Limb (tissue), 2 donors: Measurements from ENCODE around the gene RS1.

Experiments
- DNase-seq, 2 donors: peaks; one replicate each; pipeline ENCODE4 v3.0.0-alpha.2; 2016; ENCODE audit errors: extremely low spot score in 2 of 2

The RS1 gene

DNA sequence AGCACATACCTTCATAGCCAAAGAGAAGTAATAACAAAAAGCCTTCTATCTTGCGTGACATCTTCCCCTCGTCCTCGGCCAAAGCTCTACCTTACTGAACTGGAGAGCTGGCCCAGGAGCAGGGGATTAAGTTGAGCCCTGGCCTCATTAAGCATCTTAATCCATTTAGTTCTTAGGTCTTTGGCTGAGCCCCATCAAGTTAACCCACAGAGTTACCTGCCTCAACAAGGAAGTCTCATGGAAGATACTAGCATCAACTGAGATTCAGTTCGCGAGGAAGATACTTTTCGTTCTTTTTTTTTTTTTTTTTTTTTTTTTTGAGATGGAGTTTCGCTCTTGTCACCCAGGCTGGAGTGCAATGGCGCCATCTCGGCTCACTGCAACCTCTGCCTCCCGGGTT is at the start of gene RS1:
TSS of gene RS1 (minus strand) at position 101 of the 400 bp plus-strand sequence. CDS start at position 61, 40 bp downstream.
- DNase-seq = no peak

GRCh38 chrX:18719852-18720251 is 47.9 kb upstream of the RS1 start:
- DNase-seq = no peak

GRCh38 chrX:18714910-18715309 is 43.0 kb upstream of the RS1 start:
- no peak for DNase-seq

GRCh38 chrX:18709833-18710232 is 37.9 kb upstream of the RS1 start:
- DNase-seq = no peak

GRCh38 chrX:18707426-18708049 is 35.6 kb upstream of the RS1 start, which contains the start of gene PPEF1:
Gene PPEF1, plus strand, starts transcription at chrX:18707645. Its CDS starts 136 bp downstream, at chrX:18707781.
- DNase-seq = no peak

GRCh38 chrX:18702362-18703195 is 30.7 kb upstream of the RS1 start:
- no peak for DNase-seq

GRCh38 chrX:18701621-18702361 is 29.9 kb upstream of the RS1 start:
- no peak for DNase-seq

- no peak for DNase-seq
Measured at GRCh38 chrX:18698737-18699650, 27.1 kb upstream of the RS1 start.

DNA sequence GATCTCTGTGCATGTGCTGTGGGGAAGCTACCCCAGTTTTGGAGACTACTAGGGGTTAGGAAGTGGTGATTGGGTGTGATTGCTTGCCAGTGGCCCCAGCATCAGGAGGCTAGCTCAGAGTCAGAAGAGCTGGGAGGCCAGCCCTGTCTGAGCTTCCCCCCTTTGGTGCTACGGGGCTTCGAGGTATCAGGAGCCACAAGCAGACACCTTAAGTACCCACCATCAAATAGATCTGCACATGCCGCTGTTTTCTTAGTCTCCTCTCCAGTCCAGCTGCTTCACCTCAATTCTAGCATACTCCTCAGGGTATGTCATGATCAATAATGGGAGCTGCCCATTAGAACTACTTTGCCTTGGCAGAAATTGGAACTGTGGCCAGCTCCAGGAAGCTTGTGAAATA is 24.7 kb upstream of the RS1 start:
- no peak for DNase-seq

- DNase-seq = no peak
Measured at GRCh38 chrX:18692541-18692940, 20.6 kb upstream of the RS1 start.

- DNase-seq = no peak
Measured at GRCh38 chrX:18691431-18691830, 19.5 kb upstream of the RS1 start.

DNA sequence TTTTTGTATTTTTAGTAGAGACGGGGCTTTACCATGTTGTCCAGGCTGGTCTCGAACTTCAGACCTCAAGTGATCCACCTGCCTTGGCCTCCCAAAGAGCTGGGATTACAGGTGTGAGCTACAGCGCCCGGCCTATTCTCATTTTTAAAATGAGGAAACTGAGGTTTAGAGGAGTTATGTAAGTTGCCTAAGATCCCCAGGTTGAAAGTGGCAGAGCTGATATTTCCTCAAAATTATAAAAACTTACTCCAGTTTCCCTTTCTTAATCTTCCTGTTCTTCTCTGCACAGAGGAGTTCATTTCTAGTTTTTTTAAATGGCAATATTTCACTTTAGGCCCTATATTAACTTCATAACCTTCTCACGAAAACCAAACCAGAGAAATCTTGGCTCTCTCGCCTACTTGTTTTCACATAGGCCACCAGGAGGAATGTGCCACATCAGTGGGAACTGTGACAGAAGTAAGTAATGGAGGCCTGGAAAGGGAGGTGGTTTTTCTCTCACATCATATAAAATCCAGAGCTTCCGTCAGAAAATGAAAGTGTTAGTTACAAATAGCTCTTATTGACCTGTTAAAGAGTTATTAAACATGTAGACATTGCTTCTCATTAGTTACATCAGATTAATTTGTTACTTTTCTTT is 16.1 kb upstream of the RS1 start:
- no peak for DNase-seq

DNA sequence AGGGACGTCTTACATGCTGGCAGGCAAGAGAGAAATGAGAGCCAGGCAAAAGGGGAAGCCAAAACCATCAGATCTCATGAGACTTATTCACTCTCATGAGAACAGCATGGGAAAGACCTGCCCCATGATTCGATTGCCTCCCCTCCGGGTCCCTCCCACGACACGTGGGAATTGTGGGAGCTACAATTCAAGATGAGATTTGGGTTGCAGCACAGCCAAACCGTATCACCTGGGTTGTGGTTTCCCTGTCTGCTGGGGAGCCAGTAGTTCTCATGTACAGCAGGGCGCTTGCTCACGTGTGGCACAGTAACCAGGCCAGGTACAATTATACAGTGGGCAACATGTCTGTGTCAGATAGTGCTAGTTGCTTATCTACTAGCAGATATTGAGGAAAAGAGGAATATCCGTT is 11.1 kb upstream of the RS1 start:
- DNase-seq = no peak

DNA sequence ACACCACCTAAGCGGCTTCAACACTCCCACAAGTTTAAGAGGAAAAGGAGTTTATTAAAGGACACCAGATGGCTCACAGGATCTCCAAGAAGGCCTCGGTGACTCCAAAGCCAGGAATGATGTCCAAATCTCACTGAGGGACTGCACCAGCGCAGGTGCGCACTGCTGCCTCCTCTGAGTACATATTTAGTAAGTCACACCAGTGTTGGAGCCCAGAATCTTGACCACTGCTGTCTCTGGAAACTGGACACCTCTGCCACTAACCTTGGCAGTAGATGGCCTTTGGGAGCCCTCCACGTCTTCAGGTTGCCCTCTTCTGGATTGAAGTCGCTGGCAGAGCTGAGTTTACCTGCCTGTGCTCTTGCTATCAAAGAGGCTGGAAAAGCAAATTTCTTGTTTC is 10.1 kb upstream of the RS1 start:
- DNase-seq = no peak

- no peak for DNase-seq
Measured at GRCh38 chrX:18677161-18677869, 5.4 kb upstream of the RS1 start.

DNA sequence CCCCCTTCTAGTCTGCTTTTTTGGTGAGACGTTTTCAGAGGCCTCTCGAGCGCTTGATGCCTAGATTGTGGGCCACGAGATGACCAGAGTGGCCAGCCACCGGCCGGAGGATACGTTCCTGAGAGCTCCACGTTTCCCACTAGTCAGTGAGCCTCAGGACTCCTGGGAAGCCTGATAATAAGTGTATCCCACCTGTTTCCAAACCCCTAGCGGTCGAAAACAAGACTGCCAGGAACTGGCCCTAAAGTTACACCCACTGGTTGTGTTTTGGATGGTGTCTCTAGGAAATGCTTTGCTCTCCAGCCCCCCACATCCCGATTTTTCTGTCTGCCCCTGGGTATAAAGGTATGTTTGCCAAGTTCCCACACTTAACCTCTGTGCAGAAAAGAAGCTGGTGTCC is 4.6 kb upstream of the RS1 start:
- no peak for DNase-seq

GRCh38 chrX:18676050-18676449 is 4.1 kb upstream of the RS1 start:
- no peak for DNase-seq

GRCh38 chrX:18674788-18675735 is 3.2 kb upstream of the RS1 start:
- DNase-seq = peak; percentile 54 to 86

- DNase-seq = peak in 1 of 2 donors; percentile 52
Measured at GRCh38 chrX:18674417-18674787, 2.5 kb upstream of the RS1 start.
